Inflammatory macrophage treated with lipopolysaccharide for 1 hour (primary cell): ENCODE measurements around the gene VEGFC.
A peak's percentile ranks its signal among the peaks of the same experiment; 100 is the strongest.

Source experiments
- DNase-seq, 2 donors: peaks; one replicate each; pipeline ENCODE4 v3.0.0-alpha.2; 2020 to 2022

VEGFC gene

GRCh38 chr4:176792326-176793059 lies at the start of gene VEGFC:
Gene VEGFC (minus strand): TSS chr4:176792922. CDS start chr4:176792311, 611 bp downstream.
- no peak for DNase-seq

- DNase-seq, result peak; percentile 12 to 38
Measured at GRCh38 chr4:176841711-176842112, 49.0 kb upstream of the VEGFC start.

- no peak for DNase-seq
Measured at GRCh38 chr4:176840166-176840565, 47.4 kb upstream of the VEGFC start.

GRCh38 chr4:176839656-176840055 lies 46.9 kb upstream of the VEGFC start:
- DNase-seq, result no peak

- DNase-seq, result peak; percentile 25 to 39
Measured at GRCh38 chr4:176838601-176839433, 46.1 kb upstream of the VEGFC start.

GRCh38 chr4:176837169-176837895 lies 44.6 kb upstream of the VEGFC start:
- DNase-seq, result peak in 1 of 2 donors; percentile 2

GRCh38 chr4:176834531-176834930 lies 41.8 kb upstream of the VEGFC start:
- no peak for DNase-seq

- DNase-seq, result no peak
Measured at GRCh38 chr4:176833400-176834175, 40.9 kb upstream of the VEGFC start.

GRCh38 chr4:176830971-176831370 lies 38.2 kb upstream of the VEGFC start:
- no peak for DNase-seq

GRCh38 chr4:176825586-176825985 lies 32.9 kb upstream of the VEGFC start:
- no peak for DNase-seq

- DNase-seq, result no peak
Measured at GRCh38 chr4:176824645-176825366, 32.1 kb upstream of the VEGFC start.

GRCh38 chr4:176818531-176818930 lies 25.8 kb upstream of the VEGFC start:
- no peak for DNase-seq

GRCh38 chr4:176817204-176817603 lies 24.5 kb upstream of the VEGFC start:
- no peak for DNase-seq

- DNase-seq, result no peak
Measured at GRCh38 chr4:176814770-176815169, 22.0 kb upstream of the VEGFC start.

- no peak for DNase-seq
Measured at GRCh38 chr4:176810481-176811249, 17.9 kb upstream of the VEGFC start.

GRCh38 chr4:176806778-176807375 lies 14.2 kb upstream of the VEGFC start:
- no peak for DNase-seq

GRCh38 chr4:176805155-176805554 lies 12.4 kb upstream of the VEGFC start:
- DNase-seq, result peak in 1 of 2 donors; percentile 2

- DNase-seq, result no peak
Measured at GRCh38 chr4:176800891-176801534, 8.3 kb upstream of the VEGFC start.

- no peak for DNase-seq
Measured at GRCh38 chr4:176799653-176800052, 6.9 kb upstream of the VEGFC start.

GRCh38 chr4:176798540-176798939 lies 5.8 kb upstream of the VEGFC start:
- DNase-seq, result no peak
